ENCODE results near the gene CDKL5.

CDKL5 gene

GRCh38 chrX:18698737-18699650, 273.6 kb downstream of the CDKL5 start:
- no peak for DNase-seq (ENCODE audit: low read depth)

GRCh38 chrX:18701621-18702361, 276.4 kb downstream of the CDKL5 start:
- no peak for DNase-seq (ENCODE audit: low read depth)

- no peak for DNase-seq (ENCODE audit: low read depth)
These were observed 277.2 kb downstream of the CDKL5 start for GRCh38 chrX:18702362-18703195.
